Suprapubic skin (tissue), 4 donors: ENCODE data around the gene CACNA1H. TPM values are rescaled to one million over a fixed set of nuclear protein-coding genes. Genes with fewer than 3 reads are reported as not detected.
A peak's percentile ranks its signal among the peaks of the same experiment; 100 is the strongest.

Experiments
- DNase-seq, 2 donors: peaks; one replicate each; pipeline ENCODE4 v3.0.0-alpha.2; 2019; ENCODE audit warnings: low spot score in 2 of 2
- H3K27ac ChIP-seq: fragments of 200-600 bp; sonication (generic); one replicate; pipeline ENCODE4 v1.5.1; 2019
- H3K27me3 ChIP-seq: fragments of 200-600 bp; sonication (generic); one replicate; pipeline ENCODE4 v1.5.1; 2019
- H3K36me3 ChIP-seq: fragments of 200-600 bp; sonication (generic); one replicate; pipeline ENCODE4 v1.5.1; 2019
- H3K4me1 ChIP-seq: fragments of 200-600 bp; sonication (generic); one replicate; pipeline ENCODE4 v1.5.1; 2019
- H3K4me3 ChIP-seq: fragments of 200-600 bp; sonication (generic); one replicate; pipeline ENCODE4 v1.5.1; 2019; ENCODE audit warnings: mild to moderate bottlenecking
- H3K9me3 ChIP-seq: fragments of 200-600 bp; sonication (generic); one replicate; pipeline ENCODE4 v1.5.1; 2019
- EP300 ChIP-seq: sonication (generic); formaldehyde crosslinking; IDR thresholded peaks from one replicate; pipeline ENCODE4 v1.6.1; 2017; ENCODE audit warnings: antibody characterized with exemption
- POLR2A ChIP-seq, 2 donors: fragments of 450-650 bp; IDR thresholded peaks; one replicate each; pipeline ENCODE4 v1.6.1; 2017; ENCODE audit warnings: antibody characterized with exemption in 2 of 2, mild to moderate bottlenecking in 2 of 2, moderate library complexity in 2 of 2
- POLR2AphosphoS5 ChIP-seq, 3 donors: sonication (generic); formaldehyde crosslinking; IDR thresholded peaks; one replicate each; pipeline ENCODE4 v1.6.1; 2017; ENCODE audit warnings: antibody characterized with exemption in 3 of 3
- WGBS: methylation state at CpG from one replicate; pipeline ENCODE4 v1.1.5; 2018; 5-methylcytosine and 5-hydroxymethylcytosine counted together
- total RNA-seq, 4 donors: library from RNA; depleted of rRNA; stranded (reverse); fragments of >200 nt; gene quantifications; one replicate each; pipeline ENCODE4 v1.1.0, GENCODE V29; 2016
- TF ChIP-seq, protein P1 (sequence below), 2 donors: fragments of 200-600 bp in 1 of 2; fragments of 450-650 bp in 1 of 2; sonication (generic) in 1 of 2; IDR thresholded peaks; one replicate each; pipeline ENCODE4 v1.5.1; 2016 to 2019; ENCODE audit warnings: antibody characterized with exemption in 2 of 2, mild to moderate bottlenecking in 1 of 2, moderate library complexity in 1 of 2

The CACNA1H gene
- total RNA-seq, 4 donors from 2014 or later = 19.4 to 167 (median 38.4) TPM

DNA sequence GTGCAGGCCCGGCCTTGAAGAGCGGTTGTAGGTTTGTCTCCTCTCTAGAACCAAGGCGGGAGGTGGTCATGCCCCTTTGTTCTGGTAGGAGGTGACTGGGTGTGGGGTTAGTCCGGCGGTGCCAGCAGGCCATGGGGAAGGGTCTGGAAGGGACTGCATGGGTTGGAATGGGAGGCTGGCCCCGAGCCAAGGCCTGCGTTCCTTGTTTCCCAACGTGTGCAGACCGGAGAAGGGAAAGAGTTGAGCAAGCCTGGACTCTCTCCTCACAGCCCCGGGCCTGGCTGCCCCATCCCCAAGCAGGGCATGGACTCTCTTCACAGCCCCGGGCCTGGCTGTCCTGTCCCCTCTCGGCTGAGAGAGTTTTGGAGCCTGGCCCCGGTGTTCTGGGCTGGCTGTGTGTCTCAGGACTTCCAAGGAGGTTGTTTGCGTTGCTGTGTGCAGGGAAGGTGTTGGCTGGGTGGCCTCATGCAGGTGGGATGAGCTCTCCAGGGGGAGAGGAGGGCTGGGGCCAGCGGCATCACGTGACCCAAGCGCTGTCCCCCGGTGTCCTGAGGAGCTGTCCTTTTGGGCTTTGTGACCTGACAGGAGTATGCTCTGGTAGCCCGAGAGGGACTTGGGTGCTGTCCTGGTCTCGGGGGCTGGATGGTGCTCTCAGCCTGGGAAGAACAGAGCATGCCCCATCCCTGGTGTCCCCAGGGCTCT is 2.6 kb downstream of the CACNA1H start:
- 65% methylated on average over 10 of the region's 20 CpGs for WGBS
- H3K36me3 ChIP-seq = no peaks in the 10 kb centered on the region

DNA sequence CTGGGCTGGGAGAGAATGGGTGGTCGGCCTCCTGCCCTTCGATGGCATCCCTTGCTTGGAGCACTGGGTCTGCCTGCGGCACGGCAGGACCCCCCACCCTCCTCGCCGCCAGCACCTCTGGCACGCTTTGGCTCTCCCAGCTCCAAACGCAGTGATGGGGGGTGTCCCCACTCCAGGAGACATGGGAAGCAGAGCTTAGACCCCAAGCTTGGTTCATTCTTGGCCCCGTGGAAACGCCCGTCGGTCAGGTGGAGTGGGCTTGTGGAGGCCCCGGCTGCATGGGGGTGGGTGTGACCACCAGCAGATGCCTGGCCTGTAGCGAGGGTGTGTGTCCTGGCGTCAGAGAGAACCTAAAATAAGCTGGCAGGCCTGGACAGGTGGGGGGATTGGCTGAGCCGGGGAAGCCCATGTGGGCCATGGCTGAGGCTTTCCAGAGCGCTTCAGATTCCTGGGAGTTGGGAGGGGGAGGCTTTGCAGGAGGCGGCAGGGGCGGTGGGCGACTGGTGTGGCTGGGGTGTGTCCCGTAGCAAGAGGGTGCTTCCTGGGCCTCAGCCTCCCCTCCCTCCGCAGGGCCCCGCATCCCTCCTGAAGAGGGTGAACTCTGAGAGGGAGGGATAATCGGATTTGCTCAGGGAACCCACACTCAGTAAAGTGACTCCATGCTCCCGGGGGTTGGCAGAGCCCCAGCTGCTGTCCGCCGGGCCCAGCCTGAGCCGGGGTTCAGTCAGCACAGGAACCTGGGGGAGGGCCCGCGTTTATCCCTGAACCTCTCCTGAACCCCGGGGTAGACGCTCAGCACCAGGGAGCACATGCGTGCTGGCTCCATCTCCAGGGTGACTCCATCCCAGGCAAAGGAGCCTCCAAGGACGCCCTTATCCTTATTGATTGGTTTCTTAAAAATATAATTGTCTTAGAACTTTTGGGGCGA is 3.4 kb downstream of the CACNA1H start:
- H3K4me1 ChIP-seq = peaks cover 22% of the 10 kb centered on the region
- no peak overlapping the region for H3K4me3 ChIP-seq
- WGBS = 64% methylated on average over 20 of the region's 35 CpGs
- no peaks in the 10 kb centered on the region for H3K36me3 ChIP-seq
- H3K27ac ChIP-seq = no peak overlapping the region
- DNase-seq = no peak
- peaks cover 92% of the 10 kb centered on the region for H3K27me3 ChIP-seq
- no peaks in the 10 kb centered on the region for H3K9me3 ChIP-seq
- no peak for TF ChIP-seq EP300
- TF ChIP-seq POLR2AphosphoS5 (IDR thresholded peaks at IDR 0.05) = no peak
- TF ChIP-seq POLR2A (IDR thresholded peaks at IDR 0.05) = no peak
- TF ChIP-seq, protein P1, sequence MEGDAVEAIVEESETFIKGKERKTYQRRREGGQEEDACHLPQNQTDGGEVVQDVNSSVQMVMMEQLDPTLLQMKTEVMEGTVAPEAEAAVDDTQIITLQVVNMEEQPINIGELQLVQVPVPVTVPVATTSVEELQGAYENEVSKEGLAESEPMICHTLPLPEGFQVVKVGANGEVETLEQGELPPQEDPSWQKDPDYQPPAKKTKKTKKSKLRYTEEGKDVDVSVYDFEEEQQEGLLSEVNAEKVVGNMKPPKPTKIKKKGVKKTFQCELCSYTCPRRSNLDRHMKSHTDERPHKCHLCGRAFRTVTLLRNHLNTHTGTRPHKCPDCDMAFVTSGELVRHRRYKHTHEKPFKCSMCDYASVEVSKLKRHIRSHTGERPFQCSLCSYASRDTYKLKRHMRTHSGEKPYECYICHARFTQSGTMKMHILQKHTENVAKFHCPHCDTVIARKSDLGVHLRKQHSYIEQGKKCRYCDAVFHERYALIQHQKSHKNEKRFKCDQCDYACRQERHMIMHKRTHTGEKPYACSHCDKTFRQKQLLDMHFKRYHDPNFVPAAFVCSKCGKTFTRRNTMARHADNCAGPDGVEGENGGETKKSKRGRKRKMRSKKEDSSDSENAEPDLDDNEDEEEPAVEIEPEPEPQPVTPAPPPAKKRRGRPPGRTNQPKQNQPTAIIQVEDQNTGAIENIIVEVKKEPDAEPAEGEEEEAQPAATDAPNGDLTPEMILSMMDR (IDR thresholded peaks at IDR 0.05) = no peak

More for the DNA sequence above, 2.6 kb downstream of the CACNA1H start:
- Histone ChIP-seq H3K27ac (no peak overlapping the region), H3K4me3 (no peak overlapping the region), H3K9me3 (no peaks in the 10 kb centered on the region), H3K27me3 (peaks cover 88% of the 10 kb centered on the region), H3K4me1 (peaks cover 22% of the 10 kb centered on the region)
- DNase-seq = no peak
- TF ChIP-seq POLR2AphosphoS5 (IDR thresholded peaks at IDR 0.05) = no peak
- no peak for TF ChIP-seq POLR2A (IDR thresholded peaks at IDR 0.05)
- TF ChIP-seq, protein P1 (IDR thresholded peaks at IDR 0.05) = no peak
- TF ChIP-seq EP300 = no peak

DNA sequence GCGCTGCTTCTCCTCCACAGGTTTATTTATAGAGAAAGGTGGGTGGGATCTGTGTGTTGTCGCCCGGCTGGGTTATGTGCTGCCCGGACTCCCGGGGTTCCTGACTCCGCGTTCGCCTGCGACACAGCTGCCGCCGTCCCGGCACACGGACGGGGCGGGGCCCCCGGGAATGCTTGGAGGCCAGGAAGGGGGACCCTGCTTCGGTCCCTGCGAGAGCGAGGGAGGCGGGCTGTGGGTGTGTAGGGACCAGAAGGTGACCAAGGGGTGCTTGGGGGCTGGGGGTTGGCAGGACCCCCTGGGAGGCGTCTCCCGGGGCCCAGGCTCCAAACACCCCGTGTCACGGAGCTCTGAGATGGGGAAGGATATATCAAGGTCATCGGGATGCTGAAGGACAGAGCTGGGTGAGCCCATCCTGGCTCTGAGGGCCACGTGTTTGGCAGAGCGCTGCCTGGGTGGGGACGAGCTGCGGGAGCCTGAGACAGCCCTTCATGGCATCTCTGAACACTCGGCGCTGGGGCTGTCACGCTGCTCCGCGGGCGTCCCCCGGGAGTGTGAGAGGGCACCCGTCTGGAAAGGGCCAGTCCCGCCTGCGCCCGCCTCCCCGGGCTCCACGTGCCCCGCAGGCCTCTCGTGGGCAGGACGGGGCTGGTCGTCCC is 4.2 kb downstream of the CACNA1H start:
- H3K27ac ChIP-seq = peak overlapping the region; percentile 60
- no peak overlapping the region for H3K4me3 ChIP-seq
- no peak for DNase-seq
- H3K36me3 ChIP-seq = no peaks in the 10 kb centered on the region
- H3K9me3 ChIP-seq = no peaks in the 10 kb centered on the region
- H3K27me3 ChIP-seq = peaks cover 95% of the 10 kb centered on the region
- whole genome bisulfite sequencing = 57% methylated on average over 25 of the region's 46 CpGs
- TF ChIP-seq POLR2AphosphoS5 (IDR thresholded peaks at IDR 0.05) (no peak), EP300 (no peak), POLR2A (IDR thresholded peaks at IDR 0.05) (no peak)
- TF ChIP-seq, protein P1 (IDR thresholded peaks at IDR 0.05) = no peak
- peaks cover 21% of the 10 kb centered on the region for H3K4me1 ChIP-seq

DNA sequence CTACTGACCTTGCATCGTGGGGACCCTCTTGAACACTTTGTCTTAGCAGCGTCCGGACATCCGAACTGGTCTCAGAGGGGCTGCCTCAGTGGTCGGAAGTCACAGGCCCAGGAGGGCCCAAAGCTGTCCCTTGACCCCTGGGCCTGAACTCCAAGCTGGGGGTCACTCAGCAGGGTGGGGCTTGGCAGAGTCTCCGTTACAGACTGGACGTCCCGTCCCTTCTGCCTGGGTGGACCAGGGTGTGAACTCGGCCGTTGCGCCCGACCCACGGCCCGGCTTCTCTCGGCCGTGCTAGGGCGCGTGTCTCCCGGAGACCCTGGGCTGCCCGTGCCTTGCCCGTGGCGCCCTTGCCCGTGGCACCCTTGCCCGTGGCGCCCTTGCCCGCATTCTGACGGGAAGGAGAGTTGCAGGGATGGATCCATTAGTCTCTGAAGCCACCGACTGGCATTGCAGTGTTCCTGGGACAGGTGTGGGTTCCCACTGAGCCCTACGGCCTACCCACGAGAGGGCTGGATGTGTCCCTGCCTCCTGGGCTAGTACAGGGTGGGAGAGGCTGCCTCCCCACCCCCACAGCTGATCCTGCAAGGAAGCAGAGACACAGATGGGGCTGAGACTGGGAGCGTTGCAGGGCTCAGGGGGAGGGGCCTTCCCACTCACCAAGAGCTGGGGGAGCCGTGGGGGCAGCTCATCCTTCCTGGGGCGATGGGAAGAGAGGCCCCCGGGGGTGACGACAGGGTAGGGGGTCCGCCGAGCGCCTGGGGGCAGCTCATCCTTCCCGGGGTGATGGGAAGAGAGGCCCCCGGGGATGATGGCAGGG is 4.9 kb downstream of the CACNA1H start:
- Histone ChIP-seq H3K4me1 (peaks cover 14% of the 10 kb centered on the region), H3K9me3 (no peaks in the 10 kb centered on the region), H3K27ac (peak overlapping the region; percentile 60), H3K36me3 (no peaks in the 10 kb centered on the region), H3K4me3 (no peak overlapping the region), H3K27me3 (peaks cover 96% of the 10 kb centered on the region)
- no peak for DNase-seq
- WGBS = 72% methylated on average over 5 of the region's 40 CpGs
- TF ChIP-seq POLR2A (IDR thresholded peaks at IDR 0.05) (no peak), EP300 (no peak), POLR2AphosphoS5 (IDR thresholded peaks at IDR 0.05) (no peak)
- TF ChIP-seq, protein P1 (IDR thresholded peaks at IDR 0.05) = no peak
